NCI-H2227 (cell line): ENCODE data around the gene LRRC63.
A peak's percentile ranks its signal among the peaks of the same experiment; 100 is the strongest.
"Not testable (repeated sequence)": the region's sequence is repeated elsewhere in the genome, so short reads cannot be mapped to it uniquely, and the experiment has no call there.

Experiments used
- DNase-seq: peaks from one replicate; lab custom pipeline; 2025; ENCODE audit not compliant: unreplicated experiment; lab: John Stamatoyannopoulos, UW

The LRRC63 gene, protein sequence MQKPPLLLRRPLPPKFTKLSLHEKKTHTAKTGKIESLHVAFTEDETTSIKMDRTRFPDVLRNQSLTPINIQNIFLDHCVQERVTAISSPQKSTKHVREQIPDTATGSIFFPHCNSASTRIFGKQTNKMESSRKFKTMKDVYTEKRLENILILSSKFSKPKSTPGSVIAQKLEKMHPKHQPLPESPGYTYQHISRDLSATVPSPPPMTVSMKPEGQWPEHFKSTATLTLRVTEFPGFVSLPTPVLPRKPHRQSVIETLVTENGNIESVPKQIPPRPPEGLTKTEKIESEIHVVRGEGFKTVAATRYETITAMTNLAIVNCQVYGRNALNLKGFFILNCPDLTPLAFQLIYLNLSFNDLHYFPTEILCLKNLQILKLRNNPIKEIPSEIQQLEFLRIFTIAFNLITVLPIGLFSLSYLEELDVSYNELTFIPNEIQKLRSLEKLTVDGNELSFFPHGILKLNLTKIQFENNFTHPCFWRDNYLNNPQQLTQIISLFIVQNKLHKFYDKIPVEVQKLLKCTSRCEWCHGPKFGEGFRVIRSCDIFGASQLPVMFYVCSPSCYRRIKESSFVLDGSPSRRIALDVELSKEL

DNA sequence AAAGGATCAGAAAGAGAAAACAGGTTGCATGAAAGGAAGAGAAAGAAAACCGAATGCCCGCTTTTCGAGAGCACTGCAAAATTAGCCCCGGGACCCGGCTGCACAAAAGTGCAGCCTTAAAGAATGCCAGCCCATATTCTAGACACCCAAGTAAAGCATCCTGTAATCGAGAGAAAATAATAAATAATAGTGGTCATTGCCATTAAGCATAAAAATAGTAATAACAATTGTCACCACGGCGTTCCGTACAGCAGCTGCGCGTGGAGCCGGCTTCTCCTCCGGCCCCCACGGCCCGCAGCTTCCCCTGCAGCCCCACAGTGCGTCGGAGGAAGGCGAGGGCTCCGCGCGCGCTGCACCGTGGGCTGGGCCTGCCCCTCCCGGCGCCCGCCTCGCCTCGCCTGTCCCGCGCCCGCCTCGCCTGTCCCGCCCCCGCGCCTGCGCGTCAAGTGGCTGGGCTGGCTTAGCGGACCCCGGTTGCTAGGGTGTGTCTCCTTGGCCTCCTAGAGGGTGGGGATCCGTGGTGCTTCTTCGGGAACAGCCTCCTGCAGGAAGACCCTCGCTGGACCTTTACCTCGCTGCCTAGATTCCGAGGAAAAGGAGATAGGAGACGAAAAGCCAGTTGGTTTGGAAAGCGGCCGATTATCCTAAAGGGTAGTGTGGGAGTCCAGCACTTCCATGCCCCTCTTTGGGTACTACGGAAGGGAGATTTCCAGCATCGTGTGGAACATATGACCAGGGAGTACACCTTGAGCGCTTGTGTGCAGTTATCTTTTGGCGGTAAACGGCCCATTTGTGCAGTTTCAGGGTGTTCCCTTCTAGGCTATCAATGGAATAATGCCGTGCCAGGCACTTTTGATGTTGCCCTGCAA is at the start of gene LRRC63:
LRRC63 (plus strand) TSS at position 446 of the 869 bp plus-strand sequence. CDS start 1,107 bp downstream, outside the sequence.
- peak; percentile 54 for DNase-seq

GRCh38 chr13:46162741-46163140 is 49.0 kb upstream of the LRRC63 start:
- not testable (repeated sequence) for DNase-seq

GRCh38 chr13:46164661-46165060 is 47.1 kb upstream of the LRRC63 start:
- no peak for DNase-seq

DNA sequence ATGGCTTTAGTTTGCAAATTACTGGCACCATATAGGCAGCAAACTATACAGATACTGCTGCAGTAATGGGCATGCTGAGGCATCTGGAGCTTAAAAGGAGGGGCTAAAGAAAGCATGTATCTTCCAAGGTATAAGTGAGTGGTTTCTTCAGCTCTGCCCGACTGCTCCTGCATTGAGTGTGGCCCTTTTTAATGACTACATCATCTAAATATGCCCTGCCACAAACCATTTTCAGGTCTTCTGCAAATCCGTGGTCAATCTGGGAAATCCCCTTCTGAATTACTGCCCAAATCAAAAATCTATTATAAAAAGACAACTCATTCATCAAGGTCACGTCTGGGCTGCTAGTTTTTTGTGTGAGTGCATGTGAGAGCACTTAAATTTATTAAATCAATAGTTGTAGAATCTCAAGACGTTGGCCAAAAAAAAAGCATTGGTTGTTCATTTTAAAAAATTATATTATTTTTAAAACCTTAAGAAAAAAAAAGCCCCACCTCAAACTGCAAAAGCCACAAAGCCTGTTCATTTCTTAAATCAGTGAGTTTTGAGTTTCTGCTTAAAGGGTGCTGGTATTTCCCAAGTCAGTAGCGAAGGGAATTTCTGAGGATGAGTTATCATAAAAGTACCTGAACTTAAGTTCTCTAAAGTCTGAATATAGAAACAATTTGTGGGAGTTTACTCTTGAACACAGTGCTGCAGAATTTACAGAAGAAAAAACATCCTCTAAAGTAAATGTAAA is 46.1 kb upstream of the LRRC63 start:
- no peak for DNase-seq

GRCh38 chr13:46166224-46166584 is 45.5 kb upstream of the LRRC63 start:
- DNase-seq = no peak

- no peak for DNase-seq
Measured at GRCh38 chr13:46166947-46167610, 44.6 kb upstream of the LRRC63 start.

DNA sequence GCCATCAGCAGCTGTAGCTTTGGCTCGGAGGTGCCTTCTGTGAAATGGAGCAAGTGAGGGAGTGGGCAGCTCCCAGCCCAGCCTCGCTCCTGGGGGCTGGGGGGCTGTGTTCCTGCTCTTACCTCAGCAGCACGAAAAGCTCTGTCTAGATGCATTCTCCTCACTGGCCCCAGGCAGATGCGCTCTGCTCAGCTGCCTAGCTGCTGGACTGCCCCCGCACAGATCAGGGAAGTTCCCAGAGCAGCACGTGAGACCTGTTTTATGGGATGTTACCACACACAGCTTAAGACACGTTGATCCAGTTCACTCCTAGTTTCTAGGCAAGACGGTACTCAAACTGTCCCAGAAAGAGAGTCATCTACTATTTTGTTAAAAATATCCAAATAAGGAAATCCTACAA is 43.4 kb upstream of the LRRC63 start:
- DNase-seq = no peak

DNA sequence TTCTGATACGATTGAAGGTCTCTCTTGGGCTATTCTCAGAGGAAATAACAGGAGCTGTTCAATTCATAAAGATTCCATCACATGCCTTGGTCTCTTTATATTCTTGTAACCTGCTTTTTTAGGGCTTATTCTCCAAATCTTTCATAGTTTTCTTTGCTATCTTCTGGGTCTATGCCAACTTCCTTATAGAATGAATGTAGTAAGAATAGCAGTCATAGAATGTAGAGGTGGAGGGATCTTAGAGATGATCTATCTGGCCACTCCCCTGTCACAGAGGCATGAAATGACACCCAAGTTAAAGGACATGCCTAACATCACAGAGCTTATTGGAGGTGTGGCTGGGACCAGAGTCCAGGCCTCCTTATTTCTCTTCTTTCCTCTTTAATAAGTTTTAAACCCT is 42.9 kb upstream of the LRRC63 start:
- DNase-seq = no peak

DNA sequence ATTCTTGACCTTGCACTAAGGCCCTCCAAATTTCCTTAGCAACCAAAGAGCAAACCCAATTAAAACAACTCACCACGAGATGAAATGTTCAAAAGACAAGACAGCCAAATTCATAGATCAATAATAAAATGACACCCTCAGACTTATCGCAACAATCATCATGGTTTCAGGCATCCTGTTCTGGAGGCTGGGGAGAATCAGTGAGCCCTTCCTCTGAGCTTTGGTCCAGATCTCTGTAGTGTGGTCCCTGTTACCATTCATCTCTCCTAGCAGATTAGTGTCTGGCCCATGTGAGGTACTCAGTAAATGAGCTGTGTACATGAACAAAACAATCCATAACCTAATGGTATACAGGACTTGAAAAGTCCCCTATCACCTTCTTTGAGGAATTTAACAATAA is 42.0 kb upstream of the LRRC63 start:
- no peak for DNase-seq

GRCh38 chr13:46170268-46170667 is 41.5 kb upstream of the LRRC63 start:
- no peak for DNase-seq

GRCh38 chr13:46170687-46171086 is 41.0 kb upstream of the LRRC63 start:
- no peak for DNase-seq

- no peak for DNase-seq
Measured at GRCh38 chr13:46171217-46171616, 40.5 kb upstream of the LRRC63 start.

- DNase-seq = no peak
Measured at GRCh38 chr13:46171739-46172138, 40.0 kb upstream of the LRRC63 start.

DNA sequence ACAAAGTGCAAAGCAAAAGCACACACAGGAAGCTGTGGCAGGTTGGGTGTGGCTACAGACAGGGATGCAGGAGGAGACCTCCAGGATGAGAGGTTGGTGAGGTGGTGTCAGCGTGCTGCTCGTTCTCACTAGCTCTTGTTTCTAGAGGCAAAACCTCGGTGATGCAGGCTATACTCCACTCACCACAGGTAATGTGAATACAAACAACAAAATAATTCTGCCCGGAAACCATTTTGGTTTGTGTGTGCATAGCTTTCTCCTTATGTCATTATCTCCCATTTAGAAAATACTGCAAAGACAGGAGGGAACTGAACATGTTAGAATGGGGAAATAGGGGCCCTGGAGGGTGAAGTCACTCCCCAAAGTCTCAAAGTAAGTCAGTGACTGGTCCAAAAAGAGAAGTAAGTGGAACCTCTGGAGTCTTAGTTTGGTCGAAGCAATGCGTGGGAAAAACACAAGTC is 39.2 kb upstream of the LRRC63 start:
- no peak for DNase-seq

GRCh38 chr13:46173656-46174055 is 38.1 kb upstream of the LRRC63 start:
- no peak for DNase-seq

- no peak for DNase-seq
Measured at GRCh38 chr13:46176756-46177155, 35.0 kb upstream of the LRRC63 start.

- DNase-seq = no peak
Measured at GRCh38 chr13:46178143-46178542, 33.6 kb upstream of the LRRC63 start.

DNA sequence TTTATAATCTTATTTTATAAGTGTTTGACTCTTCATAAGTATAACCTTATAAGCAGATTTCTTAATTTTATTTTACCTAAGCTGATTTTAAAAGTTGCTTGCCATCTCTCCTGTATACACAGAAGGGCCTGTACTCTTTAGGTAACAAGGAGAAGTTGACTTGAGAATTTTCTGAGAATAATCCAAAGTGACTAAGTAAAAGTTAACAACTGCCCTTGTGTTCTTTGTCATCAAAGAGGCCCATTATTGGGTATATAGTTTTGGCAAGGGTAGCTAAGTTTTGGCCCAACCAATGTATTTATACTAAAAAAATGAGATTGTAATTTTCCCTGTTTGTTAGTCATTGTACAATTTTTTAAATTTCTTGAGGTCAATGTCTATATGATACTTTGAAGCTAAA is 32.9 kb upstream of the LRRC63 start:
- DNase-seq = no peak

DNA sequence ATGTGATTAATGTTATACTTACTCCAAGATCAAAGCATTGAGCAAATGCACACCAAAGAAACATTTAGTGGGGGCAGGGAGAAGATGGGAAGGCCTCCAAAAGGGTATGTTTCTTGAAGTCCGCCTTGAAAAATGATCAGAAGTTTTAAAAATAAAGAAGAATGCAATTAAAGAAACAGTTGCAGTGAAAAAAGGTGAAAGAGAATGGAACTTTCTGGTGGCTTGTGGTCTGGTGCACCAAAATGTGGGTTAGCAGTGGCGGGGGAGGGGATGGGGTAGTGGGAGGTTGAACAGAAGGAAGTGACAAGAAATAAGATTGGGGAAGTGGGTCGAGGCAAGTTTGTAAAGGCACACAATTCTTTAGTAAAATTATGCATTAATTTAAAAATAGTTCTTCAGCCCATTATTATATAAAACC is 32.2 kb upstream of the LRRC63 start:
- DNase-seq = no peak

DNA sequence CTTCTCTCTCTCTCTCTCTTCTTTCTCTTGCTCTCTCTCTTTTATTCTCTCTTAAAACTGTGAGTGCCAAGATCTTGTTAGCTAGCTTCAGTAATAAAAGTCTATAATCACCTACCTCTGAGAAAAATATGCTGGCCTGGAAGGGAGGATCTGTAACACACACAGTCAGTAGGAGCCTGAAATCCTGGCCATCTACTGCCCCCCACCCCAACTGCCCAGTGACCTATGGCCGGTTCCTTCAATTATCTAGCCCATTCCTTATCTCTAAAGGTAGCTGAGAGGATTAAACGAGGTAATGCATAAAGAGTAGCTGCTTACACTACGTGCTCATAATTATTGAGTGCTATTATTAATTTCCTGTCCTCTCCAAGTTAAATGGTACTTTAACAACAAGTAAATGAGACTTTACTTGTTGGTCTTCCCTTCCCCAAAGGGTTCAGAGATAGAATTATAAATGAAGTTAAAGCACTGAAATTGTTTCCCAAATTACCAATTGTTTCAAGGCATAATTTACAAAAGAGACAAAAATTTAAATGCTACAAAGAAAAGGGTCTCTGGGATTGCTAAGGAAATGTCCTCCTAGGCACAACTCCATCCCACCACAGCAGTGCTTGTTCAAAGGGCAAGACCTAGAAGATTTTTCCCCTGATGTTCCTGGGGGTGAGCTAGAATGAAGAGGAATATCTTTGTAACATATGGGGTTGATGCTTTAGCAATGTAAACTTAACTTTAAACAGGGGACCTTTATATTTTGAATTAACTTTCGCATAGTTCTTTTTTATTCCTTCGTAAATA is 31.6 kb upstream of the LRRC63 start:
- DNase-seq = no peak
